Spleen (tissue), 11 donors: ENCODE data around the gene DNAI7. TPM values are rescaled to one million over a fixed set of nuclear protein-coding genes. Genes with fewer than 3 reads are reported as not detected.
A peak's percentile ranks its signal among the peaks of the same experiment; 100 is the strongest.

ENCODE experiments used
- DNase-seq: peaks from one replicate; pipeline ENCODE4 v3.0.0-alpha.2; 2020
- H3K27ac ChIP-seq, 8 donors: fragments of 200-600 bp; sonication (generic) in 7 of 8; 1 replicate in 4 of 8; 2 replicates in 4 of 8; pipeline versions ENCODE4 v1.5.0 to v1.8.0; 2016 to 2021; ENCODE audit warnings: inconsistent platforms in 4 of 8, mild to moderate bottlenecking in 4 of 8, moderate library complexity in 1 of 8
- H3K27me3 ChIP-seq, 7 donors: fragments of 200-600 bp; sonication (generic) in 6 of 7; replicated peaks in 1 of 7; 1 replicate in 4 of 7; 2 replicates in 3 of 7; pipeline versions ENCODE4 v1.5.0 to v1.8.0; 2016 to 2021; ENCODE audit warnings: inconsistent platforms in 3 of 7, mild to moderate bottlenecking in 1 of 7
- H3K36me3 ChIP-seq, 6 donors: fragments of 200-600 bp; sonication (generic) in 5 of 6; 1 replicate in 4 of 6; 2 replicates in 2 of 6; pipeline versions ENCODE4 v1.5.0 to v1.8.0; 2016 to 2021; ENCODE audit warnings: inconsistent platforms in 2 of 6
- H3K4me1 ChIP-seq, 6 donors: fragments of 200-600 bp; sonication (generic) in 5 of 6; 1 replicate in 3 of 6; 2 replicates in 3 of 6; pipeline versions ENCODE4 v1.5.0 to v1.8.0; 2016 to 2021; ENCODE audit warnings: inconsistent platforms in 3 of 6
- H3K4me3 ChIP-seq, 8 donors: fragments of 200-600 bp; sonication (generic) in 7 of 8; 1 replicate in 4 of 8; 2 replicates in 4 of 8; pipeline versions ENCODE4 v1.5.0 to v1.8.0; 2016 to 2021; ENCODE audit warnings: inconsistent platforms in 4 of 8, mild to moderate bottlenecking in 4 of 8, moderate library complexity in 2 of 8
- H3K9me3 ChIP-seq, 8 donors: fragments of 200-600 bp; sonication (generic) in 7 of 8; 1 replicate in 4 of 8; 2 replicates in 4 of 8; pipeline versions ENCODE4 v1.5.0 to v1.8.0; 2016 to 2021; ENCODE audit warnings: inconsistent platforms in 4 of 8
- CTCF ChIP-seq, 11 experiments: fragments of 200-600 bp in 7 of 11; fragments of 450-650 bp in 4 of 11; sonication (generic) in 4 of 11; IDR thresholded peaks in 8 of 11; conservative IDR thresholded peaks in 3 of 11; 1 replicate in 7 of 11; 2 replicates in 4 of 11; pipeline versions ENCODE4 v1.4.0 to v1.8.0; 2016 to 2021; ENCODE audit warnings: antibody characterized with exemption in 11 of 11, inconsistent platforms in 4 of 11, mild to moderate bottlenecking in 1 of 11
- POLR2A ChIP-seq, 3 donors: fragments of 450-650 bp; IDR thresholded peaks; one replicate each; pipeline ENCODE4 v1.5.1; 2017; ENCODE audit warnings: antibody characterized with exemption in 3 of 3, mild to moderate bottlenecking in 1 of 3
- POLR2AphosphoS5 ChIP-seq, 3 donors: sonication (generic); formaldehyde crosslinking; IDR thresholded peaks; one replicate each; pipeline ENCODE4 v1.5.1; 2017; ENCODE audit warnings: antibody characterized with exemption in 3 of 3
- WGBS, 5 donors: extraction: QIAGEN DNeasy Blood & Tissue Kit in 3 of 5; methylation state at CpG; one replicate each; pipeline versions ENCODE4 v1.1.5 to v1.1.7; 2013 to 2018; 5-methylcytosine and 5-hydroxymethylcytosine counted together
- intact Hi-C: fragments of 100-400 bp; cut with DNase I; formaldehyde crosslinking; loops from one replicate; pipeline ENCODE4 v1.15.0; 2023; ENCODE audit warnings: low total_unique reads
- polyA plus RNA-seq, 3 donors: library from polyadenylated mRNA; stranded (reverse); fragments of 200-250 nt; gene quantifications; one replicate each; pipeline ENCODE4 v1.2.1, GENCODE V29; 2013
- total RNA-seq, 7 donors: library from RNA; depleted of rRNA in 3 of 7; stranded (reverse); fragments of >200 nt in 3 of 7; fragmentation: NEBNext Ultra II Directional in 4 of 7; extraction: Animal tissue kit (Norgen Biotek cat#: 25700) in 4 of 7; gene quantifications; one replicate each; pipeline versions ENCODE4 v1.1.0 to v1.2.1, GENCODE V29; 2016 to 2021
- donor health status: healthy with polysubstance abuse.
- donor health status: DM: no; HTN: no; CAD: no; lungs with moderate emphysema.
- donor health status: DM: no; HTN: no; CAD: no.
- donor health status: Bipolar disorder and iron deficiency.
- donor health status: healthy.
- donor health status: DM: no; HTN: no; CAD: no.
- donor health status: DM: yes; HTN: yes; CAD: no.

Gene DNAI7
- total and polyA plus RNA-seq, 10 donors, result 0.03 to 0.28 (median 0.12) TPM; not detected in 6

GRCh38 chr12:25197608-25198007 is 2.6 kb upstream of the DNAI7 start:
- DNase-seq, result no peak
- intact Hi-C loops, result no loop called here
- TF ChIP-seq CTCF (IDR thresholded peaks at IDR 0.05 in 8 of 11, conservative IDR thresholded peaks at IDR 0.05 in 3 of 11), result no peak
- TF ChIP-seq POLR2A (IDR thresholded peaks at IDR 0.05), result no peak
- TF ChIP-seq POLR2AphosphoS5 (IDR thresholded peaks at IDR 0.05), result no peak
- no peaks in the 10 kb centered on the region for H3K27me3 ChIP-seq
- H3K27ac ChIP-seq, result no peak overlapping the region
- peaks cover 0 to 6% (median 0%) of the 10 kb centered on the region in 6 donors for H3K36me3 ChIP-seq
- H3K9me3 ChIP-seq, result no peaks in the 10 kb centered on the region
- H3K4me1 ChIP-seq, result peaks cover 5 to 45% (median 22%) of the 10 kb centered on the region in 6 donors
- 57 to 66% (median 59%) methylated on average over 2 of the region's 2 CpGs for WGBS, 5 donors
- no peak overlapping the region for H3K4me3 ChIP-seq

- no peak for DNase-seq
- H3K27ac ChIP-seq, result peak overlapping the region; percentile 88 to 95 (median 93)
- H3K4me1 ChIP-seq, result peaks cover 5 to 45% (median 22%) of the 10 kb centered on the region in 6 donors
- H3K9me3 ChIP-seq, result no peaks in the 10 kb centered on the region
- peak overlapping the region; percentile 54 to 77 (median 66) for H3K4me3 ChIP-seq
- H3K27me3 ChIP-seq, result no peaks in the 10 kb centered on the region
- WGBS, 5 donors, result 9 to 12% (median 11%) methylated on average over 11 of the region's 11 CpGs
- intact Hi-C loops, result no loop called here
- no peak for TF ChIP-seq CTCF (IDR thresholded peaks at IDR 0.05 in 8 of 11, conservative IDR thresholded peaks at IDR 0.05 in 3 of 11)
- H3K36me3 ChIP-seq, result peaks cover 0 to under 1% (median 0%) of the 10 kb centered on the region in 6 donors
Observed at GRCh38 chr12:25194722-25195055, 271 bp downstream of the DNAI7 start.

- H3K9me3 ChIP-seq, result no peaks in the 10 kb centered on the region
- no peak for DNase-seq
- peaks cover 5 to 45% (median 22%) of the 10 kb centered on the region in 6 donors for H3K4me1 ChIP-seq
- peak overlapping the region in 6 of 8 donors; percentile 57 to 77 (median 68) for H3K4me3 ChIP-seq
- intact Hi-C loops, result no loop called here
- peak overlapping the region in 3 of 8 donors; percentile 92 to 93 (median 93) for H3K27ac ChIP-seq
- WGBS, 5 donors, result 53 to 77% (median 58%) methylated on average over 1 of the region's 1 CpG
- H3K27me3 ChIP-seq, result no peaks in the 10 kb centered on the region
- H3K36me3 ChIP-seq, result no peaks in the 10 kb centered on the region
- no peak for TF ChIP-seq POLR2A (IDR thresholded peaks at IDR 0.05)
- no peak for TF ChIP-seq POLR2AphosphoS5 (IDR thresholded peaks at IDR 0.05)
- TF ChIP-seq CTCF (IDR thresholded peaks at IDR 0.05 in 8 of 11, conservative IDR thresholded peaks at IDR 0.05 in 3 of 11), result no peak
Observed at GRCh38 chr12:25194214-25194613, 746 bp downstream of the DNAI7 start.

GRCh38 chr12:25190793-25191192 is 4.2 kb downstream of the DNAI7 start:
- Histone ChIP-seq H3K9me3 (no peaks in the 10 kb centered on the region), H3K4me1 (peaks cover under 1 to 23% (median 13%) of the 10 kb centered on the region in 6 donors), H3K36me3 (no peaks in the 10 kb centered on the region), H3K27me3 (no peaks in the 10 kb centered on the region), H3K4me3 (no peak overlapping the region), H3K27ac (no peak overlapping the region)
- TF ChIP-seq POLR2AphosphoS5 (IDR thresholded peaks at IDR 0.05) (no peak), CTCF (IDR thresholded peaks at IDR 0.05 in 8 of 11, conservative IDR thresholded peaks at IDR 0.05 in 3 of 11) (no peak), POLR2A (IDR thresholded peaks at IDR 0.05) (no peak)
- no peak for DNase-seq
- WGBS, 5 donors, result 88 to 98% (median 96%) methylated on average over 6 of the region's 6 CpGs
- intact Hi-C loops, result no loop called here
